K562 (cell line): ENCODE data around the gene ANO2. TPM values are rescaled to one million over a fixed set of nuclear protein-coding genes. Genes with fewer than 3 reads are reported as not detected.

ENCODE experiments used
- EP300 ChIP-seq: IDR thresholded peaks from 2 replicates; pipeline ENCODE4 v1.6.1; 2012; ENCODE audit warnings: low read length, improper control_type of control experiment
- ILF3 ChIP-seq: fragments of 450-650 bp; IDR thresholded peaks from 2 replicates; pipeline ENCODE4 v1.6.1; 2018; ENCODE audit warnings: antibody characterized with exemption, mild to moderate bottlenecking, moderate library complexity, borderline replicate concordance
- POLR3A ChIP-seq: IDR thresholded peaks from 2 replicates; pipeline ENCODE4 v1.6.1; 2011; ENCODE audit warnings: borderline replicate concordance, mild to moderate bottlenecking, moderate library complexity; ENCODE audit not compliant: insufficient read length, insufficient read depth; ENCODE audit errors: extremely low read depth
- SP1 ChIP-seq: sonication (generic); formaldehyde crosslinking; IDR thresholded peaks from 2 replicates; pipeline ENCODE4 v1.8.1; 2022; ENCODE audit warnings: mild to moderate bottlenecking, missing genetic modification reagents
- TAF7 ChIP-seq: fragments of 450-650 bp; IDR thresholded peaks from 2 replicates; pipeline ENCODE4 v1.6.1; 2016; ENCODE audit warnings: missing genetic modification characterization, missing compliant biosample characterization
- ZNF668 ChIP-seq: fragments of 250-450 bp; sonication (Bioruptor Pico); IDR thresholded peaks from 2 replicates; pipeline ENCODE4 v1.8.0; 2022; ENCODE audit warnings: mild to moderate bottlenecking, inconsistent platforms
- polyA plus RNA-seq, 8 experiments: library from polyadenylated mRNA; depleted of rRNA in 4 of 8; stranded (reverse) in 5 of 8; unstranded in 3 of 8; fragments of >200 nt; fragmentation: Nextera tagmentation in 2 of 8; fragmentation: Illumina TruSeq in 1 of 8; extraction: Ambion mirVana in 2 of 8; extraction: Trizol in 1 of 8; gene quantifications; 2 replicates each; pipeline versions ENCODE4 v1.2.1 to v1.2.3, GENCODE V29; 2011 to 2014; ENCODE audit warnings: inconsistent platforms in 1 of 8, missing spikeins in 1 of 8
- total RNA-seq, 7 experiments: library from RNA; depleted of rRNA in 6 of 7; stranded (reverse); fragments of >200 nt in 6 of 7; fragmentation: Illumina TruSeq in 2 of 7; extraction: Trizol in 2 of 7; gene quantifications; 2 replicates each; pipeline versions ENCODE4 v1.2.1 to v1.2.3, GENCODE V29; 2011 to 2021; ENCODE audit warnings: low replicate concordance in 1 of 7
- TF ChIP-seq, protein P1 (sequence below): sonication (generic); formaldehyde crosslinking; IDR thresholded peaks from 2 replicates; pipeline ENCODE4 v1.8.0; 2022; ENCODE audit warnings: mild to moderate bottlenecking, missing genetic modification reagents
- TF ChIP-seq, protein P2 (sequence below): fragments of 450-650 bp; IDR thresholded peaks from 2 replicates; pipeline ENCODE4 v1.6.1; 2016; ENCODE audit warnings: mild to moderate bottlenecking, moderate library complexity
- TF ChIP-seq, protein P3 (sequence below): fragments of 450-650 bp; IDR thresholded peaks from 2 replicates; pipeline ENCODE4 v1.6.1; 2016; ENCODE audit warnings: mild to moderate bottlenecking

The ANO2 gene
- total and polyA plus RNA-seq, 9 of the 15 experiments (the other 6 are each of a cell fraction or from before 2014, with no cell fraction given), result 0.64 TPM; not detected in 8

DNA sequence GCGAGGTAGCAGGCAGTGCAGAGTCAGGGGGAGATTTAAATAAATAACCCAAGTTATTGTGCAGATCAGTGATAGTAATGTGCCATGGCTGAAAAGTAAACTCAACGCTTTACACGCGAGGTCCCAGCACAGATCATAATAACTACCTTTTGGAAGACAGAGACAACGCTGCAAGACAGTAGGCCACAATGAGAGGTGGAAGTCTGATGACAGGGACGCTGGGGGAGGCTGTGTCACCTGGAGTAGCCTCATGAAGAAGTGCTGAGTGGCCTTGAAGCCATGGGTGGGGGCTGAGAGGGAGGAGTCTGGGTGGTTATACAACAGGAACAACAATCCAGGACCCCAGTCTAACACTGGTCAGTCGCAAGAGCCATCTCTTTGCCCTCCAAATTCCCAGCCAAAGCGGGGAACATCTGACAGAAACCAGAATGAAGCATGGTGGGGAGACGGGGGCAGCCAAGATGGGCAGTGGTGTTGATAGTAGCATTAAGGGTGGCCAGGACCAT lies 28.2 kb downstream of the ANO2 start (continued):
- TF ChIP-seq, protein P1, sequence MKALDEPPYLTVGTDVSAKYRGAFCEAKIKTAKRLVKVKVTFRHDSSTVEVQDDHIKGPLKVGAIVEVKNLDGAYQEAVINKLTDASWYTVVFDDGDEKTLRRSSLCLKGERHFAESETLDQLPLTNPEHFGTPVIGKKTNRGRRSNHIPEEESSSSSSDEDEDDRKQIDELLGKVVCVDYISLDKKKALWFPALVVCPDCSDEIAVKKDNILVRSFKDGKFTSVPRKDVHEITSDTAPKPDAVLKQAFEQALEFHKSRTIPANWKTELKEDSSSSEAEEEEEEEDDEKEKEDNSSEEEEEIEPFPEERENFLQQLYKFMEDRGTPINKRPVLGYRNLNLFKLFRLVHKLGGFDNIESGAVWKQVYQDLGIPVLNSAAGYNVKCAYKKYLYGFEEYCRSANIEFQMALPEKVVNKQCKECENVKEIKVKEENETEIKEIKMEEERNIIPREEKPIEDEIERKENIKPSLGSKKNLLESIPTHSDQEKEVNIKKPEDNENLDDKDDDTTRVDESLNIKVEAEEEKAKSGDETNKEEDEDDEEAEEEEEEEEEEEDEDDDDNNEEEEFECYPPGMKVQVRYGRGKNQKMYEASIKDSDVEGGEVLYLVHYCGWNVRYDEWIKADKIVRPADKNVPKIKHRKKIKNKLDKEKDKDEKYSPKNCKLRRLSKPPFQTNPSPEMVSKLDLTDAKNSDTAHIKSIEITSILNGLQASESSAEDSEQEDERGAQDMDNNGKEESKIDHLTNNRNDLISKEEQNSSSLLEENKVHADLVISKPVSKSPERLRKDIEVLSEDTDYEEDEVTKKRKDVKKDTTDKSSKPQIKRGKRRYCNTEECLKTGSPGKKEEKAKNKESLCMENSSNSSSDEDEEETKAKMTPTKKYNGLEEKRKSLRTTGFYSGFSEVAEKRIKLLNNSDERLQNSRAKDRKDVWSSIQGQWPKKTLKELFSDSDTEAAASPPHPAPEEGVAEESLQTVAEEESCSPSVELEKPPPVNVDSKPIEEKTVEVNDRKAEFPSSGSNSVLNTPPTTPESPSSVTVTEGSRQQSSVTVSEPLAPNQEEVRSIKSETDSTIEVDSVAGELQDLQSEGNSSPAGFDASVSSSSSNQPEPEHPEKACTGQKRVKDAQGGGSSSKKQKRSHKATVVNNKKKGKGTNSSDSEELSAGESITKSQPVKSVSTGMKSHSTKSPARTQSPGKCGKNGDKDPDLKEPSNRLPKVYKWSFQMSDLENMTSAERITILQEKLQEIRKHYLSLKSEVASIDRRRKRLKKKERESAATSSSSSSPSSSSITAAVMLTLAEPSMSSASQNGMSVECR (CRISPR knock-in tag), result no peak
- TF ChIP-seq, protein P2, sequence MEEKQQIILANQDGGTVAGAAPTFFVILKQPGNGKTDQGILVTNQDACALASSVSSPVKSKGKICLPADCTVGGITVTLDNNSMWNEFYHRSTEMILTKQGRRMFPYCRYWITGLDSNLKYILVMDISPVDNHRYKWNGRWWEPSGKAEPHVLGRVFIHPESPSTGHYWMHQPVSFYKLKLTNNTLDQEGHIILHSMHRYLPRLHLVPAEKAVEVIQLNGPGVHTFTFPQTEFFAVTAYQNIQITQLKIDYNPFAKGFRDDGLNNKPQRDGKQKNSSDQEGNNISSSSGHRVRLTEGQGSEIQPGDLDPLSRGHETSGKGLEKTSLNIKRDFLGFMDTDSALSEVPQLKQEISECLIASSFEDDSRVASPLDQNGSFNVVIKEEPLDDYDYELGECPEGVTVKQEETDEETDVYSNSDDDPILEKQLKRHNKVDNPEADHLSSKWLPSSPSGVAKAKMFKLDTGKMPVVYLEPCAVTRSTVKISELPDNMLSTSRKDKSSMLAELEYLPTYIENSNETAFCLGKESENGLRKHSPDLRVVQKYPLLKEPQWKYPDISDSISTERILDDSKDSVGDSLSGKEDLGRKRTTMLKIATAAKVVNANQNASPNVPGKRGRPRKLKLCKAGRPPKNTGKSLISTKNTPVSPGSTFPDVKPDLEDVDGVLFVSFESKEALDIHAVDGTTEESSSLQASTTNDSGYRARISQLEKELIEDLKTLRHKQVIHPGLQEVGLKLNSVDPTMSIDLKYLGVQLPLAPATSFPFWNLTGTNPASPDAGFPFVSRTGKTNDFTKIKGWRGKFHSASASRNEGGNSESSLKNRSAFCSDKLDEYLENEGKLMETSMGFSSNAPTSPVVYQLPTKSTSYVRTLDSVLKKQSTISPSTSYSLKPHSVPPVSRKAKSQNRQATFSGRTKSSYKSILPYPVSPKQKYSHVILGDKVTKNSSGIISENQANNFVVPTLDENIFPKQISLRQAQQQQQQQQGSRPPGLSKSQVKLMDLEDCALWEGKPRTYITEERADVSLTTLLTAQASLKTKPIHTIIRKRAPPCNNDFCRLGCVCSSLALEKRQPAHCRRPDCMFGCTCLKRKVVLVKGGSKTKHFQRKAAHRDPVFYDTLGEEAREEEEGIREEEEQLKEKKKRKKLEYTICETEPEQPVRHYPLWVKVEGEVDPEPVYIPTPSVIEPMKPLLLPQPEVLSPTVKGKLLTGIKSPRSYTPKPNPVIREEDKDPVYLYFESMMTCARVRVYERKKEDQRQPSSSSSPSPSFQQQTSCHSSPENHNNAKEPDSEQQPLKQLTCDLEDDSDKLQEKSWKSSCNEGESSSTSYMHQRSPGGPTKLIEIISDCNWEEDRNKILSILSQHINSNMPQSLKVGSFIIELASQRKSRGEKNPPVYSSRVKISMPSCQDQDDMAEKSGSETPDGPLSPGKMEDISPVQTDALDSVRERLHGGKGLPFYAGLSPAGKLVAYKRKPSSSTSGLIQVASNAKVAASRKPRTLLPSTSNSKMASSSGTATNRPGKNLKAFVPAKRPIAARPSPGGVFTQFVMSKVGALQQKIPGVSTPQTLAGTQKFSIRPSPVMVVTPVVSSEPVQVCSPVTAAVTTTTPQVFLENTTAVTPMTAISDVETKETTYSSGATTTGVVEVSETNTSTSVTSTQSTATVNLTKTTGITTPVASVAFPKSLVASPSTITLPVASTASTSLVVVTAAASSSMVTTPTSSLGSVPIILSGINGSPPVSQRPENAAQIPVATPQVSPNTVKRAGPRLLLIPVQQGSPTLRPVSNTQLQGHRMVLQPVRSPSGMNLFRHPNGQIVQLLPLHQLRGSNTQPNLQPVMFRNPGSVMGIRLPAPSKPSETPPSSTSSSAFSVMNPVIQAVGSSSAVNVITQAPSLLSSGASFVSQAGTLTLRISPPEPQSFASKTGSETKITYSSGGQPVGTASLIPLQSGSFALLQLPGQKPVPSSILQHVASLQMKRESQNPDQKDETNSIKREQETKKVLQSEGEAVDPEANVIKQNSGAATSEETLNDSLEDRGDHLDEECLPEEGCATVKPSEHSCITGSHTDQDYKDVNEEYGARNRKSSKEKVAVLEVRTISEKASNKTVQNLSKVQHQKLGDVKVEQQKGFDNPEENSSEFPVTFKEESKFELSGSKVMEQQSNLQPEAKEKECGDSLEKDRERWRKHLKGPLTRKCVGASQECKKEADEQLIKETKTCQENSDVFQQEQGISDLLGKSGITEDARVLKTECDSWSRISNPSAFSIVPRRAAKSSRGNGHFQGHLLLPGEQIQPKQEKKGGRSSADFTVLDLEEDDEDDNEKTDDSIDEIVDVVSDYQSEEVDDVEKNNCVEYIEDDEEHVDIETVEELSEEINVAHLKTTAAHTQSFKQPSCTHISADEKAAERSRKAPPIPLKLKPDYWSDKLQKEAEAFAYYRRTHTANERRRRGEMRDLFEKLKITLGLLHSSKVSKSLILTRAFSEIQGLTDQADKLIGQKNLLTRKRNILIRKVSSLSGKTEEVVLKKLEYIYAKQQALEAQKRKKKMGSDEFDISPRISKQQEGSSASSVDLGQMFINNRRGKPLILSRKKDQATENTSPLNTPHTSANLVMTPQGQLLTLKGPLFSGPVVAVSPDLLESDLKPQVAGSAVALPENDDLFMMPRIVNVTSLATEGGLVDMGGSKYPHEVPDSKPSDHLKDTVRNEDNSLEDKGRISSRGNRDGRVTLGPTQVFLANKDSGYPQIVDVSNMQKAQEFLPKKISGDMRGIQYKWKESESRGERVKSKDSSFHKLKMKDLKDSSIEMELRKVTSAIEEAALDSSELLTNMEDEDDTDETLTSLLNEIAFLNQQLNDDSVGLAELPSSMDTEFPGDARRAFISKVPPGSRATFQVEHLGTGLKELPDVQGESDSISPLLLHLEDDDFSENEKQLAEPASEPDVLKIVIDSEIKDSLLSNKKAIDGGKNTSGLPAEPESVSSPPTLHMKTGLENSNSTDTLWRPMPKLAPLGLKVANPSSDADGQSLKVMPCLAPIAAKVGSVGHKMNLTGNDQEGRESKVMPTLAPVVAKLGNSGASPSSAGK, result no peak
- TF ChIP-seq ZNF668 (CRISPR knock-in tag), result no peak
- TF ChIP-seq, protein P3, sequence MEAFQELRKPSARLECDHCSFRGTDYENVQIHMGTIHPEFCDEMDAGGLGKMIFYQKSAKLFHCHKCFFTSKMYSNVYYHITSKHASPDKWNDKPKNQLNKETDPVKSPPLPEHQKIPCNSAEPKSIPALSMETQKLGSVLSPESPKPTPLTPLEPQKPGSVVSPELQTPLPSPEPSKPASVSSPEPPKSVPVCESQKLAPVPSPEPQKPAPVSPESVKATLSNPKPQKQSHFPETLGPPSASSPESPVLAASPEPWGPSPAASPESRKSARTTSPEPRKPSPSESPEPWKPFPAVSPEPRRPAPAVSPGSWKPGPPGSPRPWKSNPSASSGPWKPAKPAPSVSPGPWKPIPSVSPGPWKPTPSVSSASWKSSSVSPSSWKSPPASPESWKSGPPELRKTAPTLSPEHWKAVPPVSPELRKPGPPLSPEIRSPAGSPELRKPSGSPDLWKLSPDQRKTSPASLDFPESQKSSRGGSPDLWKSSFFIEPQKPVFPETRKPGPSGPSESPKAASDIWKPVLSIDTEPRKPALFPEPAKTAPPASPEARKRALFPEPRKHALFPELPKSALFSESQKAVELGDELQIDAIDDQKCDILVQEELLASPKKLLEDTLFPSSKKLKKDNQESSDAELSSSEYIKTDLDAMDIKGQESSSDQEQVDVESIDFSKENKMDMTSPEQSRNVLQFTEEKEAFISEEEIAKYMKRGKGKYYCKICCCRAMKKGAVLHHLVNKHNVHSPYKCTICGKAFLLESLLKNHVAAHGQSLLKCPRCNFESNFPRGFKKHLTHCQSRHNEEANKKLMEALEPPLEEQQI, result no peak
- TF ChIP-seq ILF3, result no peak
- TF ChIP-seq SP1 (CRISPR knock-in tag), result no peak
- TF ChIP-seq POLR3A, result no peak
- TF ChIP-seq TAF7, result no peak
- TF ChIP-seq EP300, result no peak
